ENCODE data around the gene C22orf39.

DNA sequence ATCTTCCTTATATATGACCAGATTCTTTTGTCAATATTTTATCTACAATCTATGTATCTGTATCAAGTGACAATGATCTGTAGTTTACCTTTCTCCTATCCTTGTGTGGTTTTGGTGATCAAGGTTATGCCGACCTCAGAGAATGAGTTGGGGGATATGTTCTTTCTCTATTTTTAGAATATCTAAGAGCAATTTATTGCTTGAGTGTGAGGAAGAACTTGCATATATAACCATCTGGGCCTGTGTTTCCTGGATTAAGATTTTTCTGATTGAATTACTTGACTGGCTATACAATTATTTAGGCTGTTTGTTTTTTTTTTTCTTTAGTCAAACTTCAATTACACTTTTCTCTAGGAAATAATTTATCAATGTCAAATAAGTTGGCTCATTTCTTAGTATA, 14.0 kb upstream of the C22orf39 start:
- TF ChIP-seq, protein P1, sequence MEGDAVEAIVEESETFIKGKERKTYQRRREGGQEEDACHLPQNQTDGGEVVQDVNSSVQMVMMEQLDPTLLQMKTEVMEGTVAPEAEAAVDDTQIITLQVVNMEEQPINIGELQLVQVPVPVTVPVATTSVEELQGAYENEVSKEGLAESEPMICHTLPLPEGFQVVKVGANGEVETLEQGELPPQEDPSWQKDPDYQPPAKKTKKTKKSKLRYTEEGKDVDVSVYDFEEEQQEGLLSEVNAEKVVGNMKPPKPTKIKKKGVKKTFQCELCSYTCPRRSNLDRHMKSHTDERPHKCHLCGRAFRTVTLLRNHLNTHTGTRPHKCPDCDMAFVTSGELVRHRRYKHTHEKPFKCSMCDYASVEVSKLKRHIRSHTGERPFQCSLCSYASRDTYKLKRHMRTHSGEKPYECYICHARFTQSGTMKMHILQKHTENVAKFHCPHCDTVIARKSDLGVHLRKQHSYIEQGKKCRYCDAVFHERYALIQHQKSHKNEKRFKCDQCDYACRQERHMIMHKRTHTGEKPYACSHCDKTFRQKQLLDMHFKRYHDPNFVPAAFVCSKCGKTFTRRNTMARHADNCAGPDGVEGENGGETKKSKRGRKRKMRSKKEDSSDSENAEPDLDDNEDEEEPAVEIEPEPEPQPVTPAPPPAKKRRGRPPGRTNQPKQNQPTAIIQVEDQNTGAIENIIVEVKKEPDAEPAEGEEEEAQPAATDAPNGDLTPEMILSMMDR (conservative IDR thresholded peaks at IDR 0.05 in 1 of 2, IDR thresholded peaks at IDR 0.05 in 1 of 2; ENCODE audit: low read depth in 1 of 2, low read length in 2 of 2) = no peak
- no peak for TF ChIP-seq EZH2 (IDR thresholded peaks at IDR 0.05; ENCODE audit: low read length, missing control alignments)
